Measurements from ENCODE around the gene HORMAD2.

The HORMAD2 gene

GRCh38 chr22:30113494-30113893 lies 33.2 kb downstream of the HORMAD2 start:
- DNase-seq: no peak

DNA sequence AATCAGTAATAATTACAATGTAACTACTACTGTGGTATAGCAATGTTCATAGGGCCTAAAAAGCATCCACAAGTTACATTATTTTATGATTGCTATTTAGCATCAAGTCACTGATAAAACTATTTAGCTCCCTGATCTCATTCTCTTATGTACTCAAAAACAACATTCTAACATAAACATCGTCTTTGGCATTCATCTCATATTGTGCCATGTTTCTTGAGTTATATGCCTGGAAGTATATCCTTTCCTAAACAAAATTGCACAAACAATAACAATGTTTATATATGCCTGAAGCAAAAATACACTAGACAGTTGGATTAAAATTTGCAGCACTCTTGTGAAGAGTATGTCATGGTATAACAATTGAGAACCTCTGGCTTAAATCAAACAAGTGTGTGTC lies 34.1 kb downstream of the HORMAD2 start:
- no peak for DNase-seq

GRCh38 chr22:30115705-30116104 lies 35.4 kb downstream of the HORMAD2 start:
- DNase-seq: no peak

GRCh38 chr22:30116362-30117117 lies 36.3 kb downstream of the HORMAD2 start:
- DNase-seq: peak in 2 of 4 experiments; percentile 47 to 53

DNA sequence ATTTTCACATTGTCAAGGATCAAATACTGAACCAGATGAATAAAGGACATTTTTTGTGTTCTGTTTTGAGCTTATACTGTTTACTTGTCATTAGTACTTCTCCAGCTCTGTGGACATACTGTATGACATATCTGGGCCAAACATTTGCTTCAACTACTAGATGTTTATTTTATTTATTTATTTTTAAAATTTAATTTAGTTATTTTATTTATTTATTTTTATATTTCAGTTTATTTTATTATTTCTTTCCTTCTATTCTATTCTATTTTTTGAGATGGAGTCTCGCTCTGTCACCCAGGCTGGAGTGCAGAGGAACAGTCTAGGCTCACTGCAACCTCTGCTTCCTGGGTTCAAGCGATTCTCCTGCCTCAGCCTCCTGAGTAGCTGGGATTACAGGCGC lies 37.0 kb downstream of the HORMAD2 start:
- DNase-seq: no peak

- no peak for DNase-seq
These were observed 38.0 kb downstream of the HORMAD2 start for GRCh38 chr22:30118291-30118690.

DNA sequence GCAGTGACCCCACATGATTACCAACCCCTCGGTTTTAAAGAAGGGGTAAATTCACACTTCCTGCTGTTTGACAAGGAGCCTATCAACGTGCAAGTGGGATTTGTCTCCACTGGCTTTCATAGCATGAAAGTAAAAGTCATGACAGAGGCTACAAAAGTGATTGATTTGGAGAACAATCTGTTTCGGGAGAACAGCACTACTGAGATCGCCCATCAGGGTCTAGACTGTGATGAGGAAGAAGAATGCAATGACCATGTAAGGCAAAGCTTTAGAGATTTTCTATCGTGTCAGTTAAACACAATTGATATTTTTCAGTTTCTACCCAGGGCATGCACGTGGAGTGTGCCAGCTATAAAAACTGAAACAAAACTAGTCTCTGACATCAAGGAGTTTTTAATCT lies 41.7 kb downstream of the HORMAD2 start:
- DNase-seq: no peak

- no peak for DNase-seq
These were observed 43.2 kb downstream of the HORMAD2 start for GRCh38 chr22:30123463-30123862.

DNA sequence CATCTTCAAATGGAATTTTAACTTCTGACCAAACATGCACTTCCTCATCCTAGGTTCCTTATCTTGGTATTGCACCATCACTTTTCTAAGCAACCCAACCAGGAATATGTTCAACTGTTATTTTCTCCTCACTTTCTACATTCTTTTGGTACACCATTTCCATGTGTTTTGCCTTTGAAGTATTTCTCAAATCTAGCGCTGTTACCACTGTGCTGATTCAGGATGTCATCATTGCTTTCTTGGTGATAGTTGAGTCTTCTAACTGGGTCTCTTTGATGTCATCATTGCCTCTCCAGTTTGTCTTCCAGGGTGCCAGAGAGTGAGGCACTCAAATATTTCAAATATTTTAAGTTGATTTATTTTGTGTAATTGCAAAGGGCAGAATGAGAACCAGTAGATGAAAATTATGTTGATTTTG lies 47.5 kb downstream of the HORMAD2 start:
- DNase-seq: peak in 2 of 4 experiments; percentile 50 to 59

DNA sequence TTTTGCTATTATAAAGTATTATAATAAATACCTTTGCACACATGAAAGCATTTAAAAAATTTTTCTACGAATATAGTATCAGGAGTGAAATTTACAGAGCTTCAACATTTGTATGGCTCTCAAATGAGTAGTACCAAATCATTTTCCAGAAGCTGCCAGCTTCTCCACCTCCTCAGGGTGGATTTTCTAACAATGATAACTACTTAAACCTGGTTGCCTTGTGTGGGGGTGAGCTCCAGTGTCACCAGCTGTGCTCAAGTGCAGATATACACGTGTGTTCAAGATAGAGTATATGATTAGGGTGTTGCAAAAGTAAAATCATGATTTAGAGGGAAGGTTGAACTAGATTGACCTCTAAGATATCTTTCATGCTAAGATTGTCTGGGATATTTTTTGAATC lies 48.2 kb downstream of the HORMAD2 start:
- no peak for DNase-seq

- no peak for DNase-seq
These were observed 49.4 kb downstream of the HORMAD2 start for GRCh38 chr22:30129636-30130035.

- DNase-seq: no peak
These were observed 52.2 kb downstream of the HORMAD2 start for GRCh38 chr22:30132290-30132996.

GRCh38 chr22:30140414-30140813 lies 60.1 kb downstream of the HORMAD2 start:
- no peak for DNase-seq

- DNase-seq: no peak
These were observed 63.0 kb downstream of the HORMAD2 start for GRCh38 chr22:30143265-30143664.

GRCh38 chr22:30144391-30144790 lies 64.1 kb downstream of the HORMAD2 start:
- no peak for DNase-seq

- peak in 3 of 4 experiments; percentile 4 to 49 (median 46) for DNase-seq
These were observed 69.9 kb downstream of the HORMAD2 start for GRCh38 chr22:30150212-30150611.

GRCh38 chr22:30158277-30158676 lies 78.0 kb downstream of the HORMAD2 start:
- no peak for DNase-seq

DNA sequence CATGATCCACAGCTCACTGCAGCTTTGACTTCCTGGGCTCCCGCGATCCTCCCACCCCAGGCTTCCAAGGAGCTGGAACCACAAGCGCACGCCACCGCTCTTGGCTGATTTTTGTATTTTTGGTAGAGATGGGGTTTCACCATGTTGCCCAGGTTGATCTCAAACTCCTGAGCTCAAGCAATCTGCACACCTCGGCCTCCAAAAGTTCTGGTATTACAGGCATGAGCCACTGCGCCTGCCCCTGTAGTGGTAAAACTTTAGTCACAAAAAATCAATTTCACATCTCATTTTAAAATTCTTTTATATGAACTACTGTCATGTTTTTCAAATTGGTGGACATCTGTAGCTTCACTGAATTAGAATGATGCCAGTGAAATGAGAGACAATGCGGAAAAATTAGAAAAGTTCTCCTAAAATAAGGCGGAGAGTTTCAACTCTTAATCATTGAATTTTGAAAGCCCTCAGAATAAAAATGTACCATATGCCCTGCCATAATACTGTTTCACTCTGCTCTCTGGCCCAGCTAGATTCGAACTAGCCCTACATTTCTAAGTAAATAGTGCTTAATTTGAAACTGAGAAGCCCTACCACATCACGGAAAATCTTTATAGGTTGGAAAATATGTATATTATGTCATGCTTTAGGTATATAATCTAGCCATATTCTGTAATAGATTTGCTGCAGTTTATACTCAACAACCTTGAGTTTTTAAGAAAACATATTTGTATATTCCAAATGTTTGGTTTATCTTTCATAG lies 78.7 kb downstream of the HORMAD2 start:
- DNase-seq: no peak

GRCh38 chr22:30159561-30160353 lies 79.5 kb downstream of the HORMAD2 start:
- peak; percentile 9 to 50 (median 38) for DNase-seq

DNA sequence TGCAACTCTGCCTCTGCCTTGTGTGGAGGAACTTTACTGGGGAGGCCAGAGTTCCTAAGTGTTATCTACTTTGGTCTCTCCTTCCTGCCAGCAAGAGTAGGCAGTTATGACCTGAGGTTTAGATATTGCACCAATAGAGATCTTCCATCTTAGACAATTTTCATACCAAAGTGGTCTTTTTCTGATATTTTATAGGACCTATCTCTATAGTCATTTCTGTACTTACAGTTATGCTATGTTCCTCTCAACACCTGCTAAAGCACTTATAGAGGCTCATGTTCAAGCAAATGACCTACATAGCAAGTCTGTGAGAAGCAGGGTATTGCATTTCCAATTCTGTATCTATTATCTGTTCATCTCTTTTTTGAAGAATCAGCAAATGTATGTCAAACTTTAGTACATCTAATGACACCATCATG lies 80.8 kb downstream of the HORMAD2 start:
- no peak for DNase-seq

DNA sequence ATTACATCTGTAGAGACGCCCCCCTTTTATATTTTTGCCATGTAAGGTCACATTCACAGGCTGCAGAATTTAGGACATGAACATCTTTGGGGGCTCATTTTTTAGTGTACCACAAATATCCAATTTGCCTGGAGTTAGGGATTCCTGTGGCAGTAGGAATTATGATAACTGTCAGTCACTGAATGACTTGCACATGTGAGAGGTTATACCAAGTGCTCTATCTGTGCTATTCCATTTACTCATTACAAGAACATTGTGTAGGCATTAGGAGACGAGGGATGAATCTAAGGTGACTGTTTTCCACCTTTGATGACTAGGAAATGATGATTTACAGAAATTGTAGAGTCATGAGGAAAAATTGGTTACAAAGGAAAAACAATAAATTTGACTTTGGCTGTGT lies 87.0 kb downstream of the HORMAD2 start:
- no peak for DNase-seq

DNA sequence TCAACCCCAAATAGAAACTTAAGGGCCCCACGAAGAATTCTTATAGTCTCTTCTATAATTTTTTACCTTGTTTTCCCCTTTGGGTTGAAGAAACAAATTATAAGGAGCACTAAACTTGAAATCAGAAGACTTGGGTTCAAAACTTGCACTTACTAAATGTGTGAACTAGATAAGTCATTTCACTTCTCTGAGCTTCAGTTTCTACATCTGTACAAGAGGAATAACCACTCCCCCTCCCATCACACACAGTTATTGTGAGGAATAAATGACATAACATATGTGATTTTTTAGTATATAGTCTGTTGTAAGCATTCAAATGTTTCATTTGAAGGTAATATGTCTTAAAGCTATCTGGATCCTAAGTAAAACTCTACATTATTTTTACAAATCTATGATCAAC lies 87.5 kb downstream of the HORMAD2 start:
- no peak for DNase-seq

- DNase-seq: no peak
These were observed 88.7 kb downstream of the HORMAD2 start for GRCh38 chr22:30169002-30169401.

Measured in suppressor macrophage (primary cell).